Keratinocyte (primary cell): Measurements from ENCODE around the gene TYSND1. TPM values are rescaled to one million over a fixed set of nuclear protein-coding genes. Genes with fewer than 3 reads are reported as not detected.

Experiments used
- DNase-seq: peaks from one replicate; pipeline ENCODE4 v3.0.0-alpha.2; 2011; ENCODE audit warnings: low read depth, missing footprints, low spot score
- FAIRE-seq: peaks from 2 replicates; lab custom pipeline; 2011; peaks lifted over from hg19 to GRCh38; lab: Jason Lieb, UNC
- H2AFZ ChIP-seq: 2 replicates; pipeline ENCODE4 v1.6.0; 2012; ENCODE audit warnings: low read length, control low read depth, inconsistent platforms; ENCODE audit not compliant: control insufficient read depth
- H3K27ac ChIP-seq: 2 replicates; pipeline ENCODE4 v1.5.1; 2011; ENCODE audit warnings: low read length; ENCODE audit not compliant: control insufficient read depth, insufficient read depth
- H3K27me3 ChIP-seq: 3 replicates; pipeline ENCODE4 v1.6.0; 2011; ENCODE audit warnings: low read length; ENCODE audit not compliant: control insufficient read depth, insufficient read depth; ENCODE audit errors: extremely low read depth
- H3K36me3 ChIP-seq, 2 experiments: 2 replicates in 1 of 2; 3 replicates in 1 of 2; pipeline ENCODE4 v1.5.1; 2011; ENCODE audit warnings: low read length in 2 of 2, mild to moderate bottlenecking in 1 of 2; ENCODE audit not compliant: control insufficient read depth in 2 of 2, insufficient read depth in 2 of 2; ENCODE audit errors: extremely low read depth in 1 of 2
- H3K4me1 ChIP-seq: 3 replicates; pipeline ENCODE4 v1.5.1; 2011; ENCODE audit warnings: low read length; ENCODE audit not compliant: control insufficient read depth, insufficient read depth; ENCODE audit errors: extremely low read depth
- H3K4me2 ChIP-seq: 3 replicates; pipeline ENCODE4 v1.6.0; 2011; ENCODE audit warnings: low read depth, low read length; ENCODE audit not compliant: control insufficient read depth, insufficient read depth; ENCODE audit errors: extremely low read depth
- H3K4me3 ChIP-seq, 3 experiments: fragments of 200-600 bp in 1 of 3; sonication (generic) in 1 of 3; 2 replicates in 2 of 3; 3 replicates in 1 of 3; pipeline ENCODE4 v1.5.1; 2011 to 2016; ENCODE audit warnings: low read length in 3 of 3, mild to moderate bottlenecking in 3 of 3, control low read depth in 2 of 3, inconsistent platforms in 1 of 3, low read depth in 1 of 3, mixed read lengths in 1 of 3, mixed run types in 1 of 3, moderate library complexity in 1 of 3; ENCODE audit not compliant: control insufficient read depth in 2 of 3, insufficient read depth in 2 of 3; ENCODE audit errors: extremely low read depth in 1 of 3
- H3K79me2 ChIP-seq: 2 replicates; pipeline ENCODE4 v1.6.0; 2012; ENCODE audit warnings: low read length; ENCODE audit not compliant: control insufficient read depth, insufficient read depth
- H3K9ac ChIP-seq: 3 replicates; pipeline ENCODE4 v1.6.0; 2011; ENCODE audit warnings: low read length; ENCODE audit not compliant: control insufficient read depth, insufficient read depth; ENCODE audit errors: extremely low read depth
- H3K9me1 ChIP-seq: 3 replicates; pipeline ENCODE4 v1.6.0; 2011; ENCODE audit warnings: low read length; ENCODE audit not compliant: control insufficient read depth, insufficient read depth; ENCODE audit errors: extremely low read depth
- H3K9me3 ChIP-seq: 2 replicates; pipeline ENCODE4 v1.5.1; 2012; ENCODE audit warnings: low read depth, low read length; ENCODE audit not compliant: control insufficient read depth
- H4K20me1 ChIP-seq: 3 replicates; pipeline ENCODE4 v1.6.0; 2011; ENCODE audit warnings: low read length; ENCODE audit not compliant: control insufficient read depth, insufficient read depth; ENCODE audit errors: extremely low read depth
- CTCF ChIP-seq, 3 experiments: IDR thresholded peaks in 1 of 3; conservative IDR thresholded peaks in 1 of 3; optimal IDR thresholded peaks in 1 of 3; 2 replicates in 2 of 3; 3 replicates in 1 of 3; pipeline versions ENCODE3 to v1.5.1; 2011; ENCODE audit warnings: low read length in 3 of 3, mild to moderate bottlenecking in 3 of 3, moderate library complexity in 2 of 3, control low read depth in 1 of 3, inconsistent platforms in 1 of 3; ENCODE audit not compliant: insufficient read depth in 2 of 3; ENCODE audit errors: extremely low read depth in 1 of 3
- EZH2 ChIP-seq: IDR thresholded peaks from one replicate; pipeline ENCODE4 v1.6.1; 2012; ENCODE audit warnings: inconsistent platforms, mild to moderate bottlenecking, low read length, moderate library complexity
- dilution Hi-C: fragments of 300-500 bp; cut with MboI; formaldehyde crosslinking; loops from one replicate; pipeline ENCODE4 v1.7.0; 2020; ENCODE audit warnings: low sequenced_read_pairs; ENCODE audit not compliant: extremely low pct_ligation_motif_present
- polyA plus RNA-seq, 5 experiments: library from polyadenylated mRNA; depleted of rRNA in 3 of 5; stranded (reverse) in 3 of 5; stranded (forward) in 1 of 5; unstranded in 1 of 5; fragments of >200 nt; gene quantifications; 1 replicate in 1 of 5; 2 replicates in 3 of 5; 3 replicates in 1 of 5; pipeline versions ENCODE4 v1.2.1 to v1.2.3, GENCODE V29; 2011 to 2012; ENCODE audit warnings: missing spikeins in 2 of 5, low read depth in 1 of 5, low replicate concordance in 1 of 5

Gene TYSND1
- polyA plus RNA-seq, 1 donor (not counting 4 experiments of a cell fraction or from before 2014, with no cell fraction given): 9.9 TPM

- H3K4me3 ChIP-seq: peak overlapping the region; percentile 58 to 69 (median 69)
- FAIRE-seq: no peak
- peak overlapping the region; percentile 86 for H3K9ac ChIP-seq
- H3K27me3 ChIP-seq: no peaks in the 10 kb centered on the region
- peak overlapping the region; percentile 84 for H3K27ac ChIP-seq
- H3K4me2 ChIP-seq: peak overlapping the region; percentile 83
- peaks cover 13% of the 10 kb centered on the region for H3K79me2 ChIP-seq
- H3K36me3 ChIP-seq: peaks cover 0 to 2% of the 10 kb centered on the region in 2 experiments
- dilution Hi-C loops: no loop called here
- no peak for DNase-seq
- no peaks in the 10 kb centered on the region for H4K20me1 ChIP-seq
- H3K9me1 ChIP-seq: no peaks in the 10 kb centered on the region
- TF ChIP-seq EZH2 (no peak), CTCF (optimal IDR thresholded peaks at IDR 0.05 in 1 of 3, IDR thresholded peaks at IDR 0.05 in 1 of 3, conservative IDR thresholded peaks at IDR 0.05 in 1 of 3; ENCODE audit: extremely low read depth in 1 of 3, insufficient read depth in 2 of 3, low read length in 3 of 3) (no peak)
- H3K9me3 ChIP-seq: no peaks in the 10 kb centered on the region
- H2AFZ ChIP-seq: peak overlapping the region; percentile 79
- H3K4me1 ChIP-seq: peaks cover 18% of the 10 kb centered on the region
Observed at GRCh38 chr10:70145166-70145665, 1.3 kb downstream of the TYSND1 start.

GRCh38 chr10:70144372-70145110, 2.0 kb downstream of the TYSND1 start:
- peak overlapping the region; percentile 84 for H3K27ac ChIP-seq
- no peak for DNase-seq
- no peaks in the 10 kb centered on the region for H3K27me3 ChIP-seq
- H3K9me1 ChIP-seq: no peaks in the 10 kb centered on the region
- H3K36me3 ChIP-seq: peaks cover 0 to 2% of the 10 kb centered on the region in 2 experiments
- H3K4me3 ChIP-seq: peak overlapping the region; percentile 58 to 69 (median 69)
- peaks cover 19% of the 10 kb centered on the region for H3K4me1 ChIP-seq
- TF ChIP-seq CTCF (optimal IDR thresholded peaks at IDR 0.05 in 1 of 3, IDR thresholded peaks at IDR 0.05 in 1 of 3, conservative IDR thresholded peaks at IDR 0.05 in 1 of 3; ENCODE audit: extremely low read depth in 1 of 3, insufficient read depth in 2 of 3, low read length in 3 of 3) (no peak), EZH2 (no peak)
- H3K9me3 ChIP-seq: no peaks in the 10 kb centered on the region
- H3K4me2 ChIP-seq: peak overlapping the region; percentile 83
- peak overlapping the region; percentile 86 for H3K9ac ChIP-seq
- peaks cover 13% of the 10 kb centered on the region for H3K79me2 ChIP-seq
- FAIRE-seq: no peak
- no peak overlapping the region for H2AFZ ChIP-seq
- H4K20me1 ChIP-seq: no peaks in the 10 kb centered on the region
- dilution Hi-C loops: no loop called here
